ENCODE data around the gene IMPDH1.
A peak's percentile ranks its signal among the peaks of the same experiment; 100 is the strongest.

IMPDH1 gene

GRCh38 chr7:128357217-128357613 lies 52.6 kb downstream of the IMPDH1 start:
- H2BK120ac ChIP-seq (ENCODE audit: low read depth, low read length), result no peak overlapping the region
- H3K27me3 ChIP-seq (ENCODE audit: control insufficient read depth in 3 of 3, insufficient read depth in 3 of 3, low read depth in 1 of 3, low read length in 3 of 3), result peaks cover 5 to 85% (median 43%) of the 10 kb centered on the region in 3 experiments
- H3K9me3 ChIP-seq (replicated peaks in 1 of 2; ENCODE audit: control insufficient read depth in 2 of 2, insufficient read depth in 1 of 2, low read depth in 1 of 2, low read length in 2 of 2), result no peaks in the 10 kb centered on the region
- no peak overlapping the region for H3K27ac ChIP-seq (replicated peaks; ENCODE audit: low read length)
- H4K8ac ChIP-seq (ENCODE audit: low read depth, low read length), result no peak overlapping the region
- no peak overlapping the region for H3K4me2 ChIP-seq (ENCODE audit: insufficient read depth, low read length, poor library complexity, severe bottlenecking)
- H2BK15ac ChIP-seq (ENCODE audit: low read length), result peak overlapping the region; percentile 11
- no CpG with 5 or more reads among the region's 6 CpGs for WGBS, 2 donors (ENCODE audit: extremely low coverage in 2 of 2, insufficient read length in 2 of 2, insufficient replicate concordance in 1 of 2)
- H3K9ac ChIP-seq (ENCODE audit: low read depth, low read length, poor library complexity), result peak overlapping the region; percentile 53
- H4K91ac ChIP-seq (ENCODE audit: low read depth, low read length, poor library complexity), result no peak overlapping the region
- no peak overlapping the region for H2AFZ ChIP-seq (ENCODE audit: low read length)
- H2AK5ac ChIP-seq (ENCODE audit: low read depth, low read length), result no peak overlapping the region
- H3K14ac ChIP-seq (ENCODE audit: low read length), result peak overlapping the region; percentile 14
- peaks cover 10 to 18% of the 10 kb centered on the region in 2 donors for H3K4me1 ChIP-seq (ENCODE audit: control insufficient read depth in 2 of 2, insufficient read depth in 1 of 2, low read depth in 1 of 2, low read length in 2 of 2)
- H3K36me3 ChIP-seq (replicated peaks in 1 of 2; ENCODE audit: control insufficient read depth in 2 of 2, insufficient read depth in 2 of 2, low read length in 2 of 2), result no peaks in the 10 kb centered on the region
- peak overlapping the region; percentile 44 for H3K23ac ChIP-seq (ENCODE audit: low read depth, low read length, poor library complexity)
- H2BK5ac ChIP-seq (ENCODE audit: low read length), result no peak overlapping the region
- H2BK12ac ChIP-seq (ENCODE audit: low read length), result no peak overlapping the region
- DNase-seq (ENCODE audit: low spot score), result no peak
- H3K79me1 ChIP-seq (ENCODE audit: low read depth, low read length), result peaks cover 1% of the 10 kb centered on the region
- H3K4ac ChIP-seq (ENCODE audit: low read length), result no peak overlapping the region
- no peak overlapping the region for H3K18ac ChIP-seq (ENCODE audit: low read length)
- H3K4me3 ChIP-seq (ENCODE audit: low read length in 2 of 2), result no peak overlapping the region

- Histone ChIP-seq H3K23ac (ENCODE audit: low read depth, low read length, poor library complexity) (no peak overlapping the region), H3K4me1 (ENCODE audit: control insufficient read depth in 2 of 2, insufficient read depth in 1 of 2, low read depth in 1 of 2, low read length in 2 of 2) (peaks cover 10 to 16% of the 10 kb centered on the region in 2 donors), H3K18ac (ENCODE audit: low read length) (no peak overlapping the region), H3K4me3 (ENCODE audit: low read length in 2 of 2) (no peak overlapping the region), H2BK5ac (ENCODE audit: low read length) (no peak overlapping the region), H2BK12ac (ENCODE audit: low read length) (no peak overlapping the region), H4K91ac (ENCODE audit: low read depth, low read length, poor library complexity) (no peak overlapping the region), H3K9ac (ENCODE audit: low read depth, low read length, poor library complexity) (no peak overlapping the region), H3K79me1 (ENCODE audit: low read depth, low read length) (peaks cover 1% of the 10 kb centered on the region), H2AK5ac (ENCODE audit: low read depth, low read length) (no peak overlapping the region), H3K9me3 (replicated peaks in 1 of 2; ENCODE audit: control insufficient read depth in 2 of 2, insufficient read depth in 1 of 2, low read depth in 1 of 2, low read length in 2 of 2) (no peaks in the 10 kb centered on the region), H2BK120ac (ENCODE audit: low read depth, low read length) (no peak overlapping the region), H2BK15ac (ENCODE audit: low read length) (no peak overlapping the region), H4K8ac (ENCODE audit: low read depth, low read length) (no peak overlapping the region), H3K4ac (ENCODE audit: low read length) (no peak overlapping the region), H3K14ac (ENCODE audit: low read length) (no peak overlapping the region), H3K27me3 (ENCODE audit: control insufficient read depth in 3 of 3, insufficient read depth in 3 of 3, low read depth in 1 of 3, low read length in 3 of 3) (peaks cover 8 to 82% (median 43%) of the 10 kb centered on the region in 3 experiments), H3K36me3 (replicated peaks in 1 of 2; ENCODE audit: control insufficient read depth in 2 of 2, insufficient read depth in 2 of 2, low read length in 2 of 2) (no peaks in the 10 kb centered on the region), H3K27ac (replicated peaks; ENCODE audit: low read length) (no peak overlapping the region), H3K4me2 (ENCODE audit: insufficient read depth, low read length, poor library complexity, severe bottlenecking) (no peak overlapping the region), H2AFZ (ENCODE audit: low read length) (no peak overlapping the region)
- WGBS, 2 donors (ENCODE audit: extremely low coverage in 2 of 2, insufficient read length in 2 of 2, insufficient replicate concordance in 1 of 2), result no CpG with 5 or more reads among the region's 2 CpGs
- DNase-seq (ENCODE audit: low spot score), result no peak
Observed at GRCh38 chr7:128356546-128357216, 53.1 kb downstream of the IMPDH1 start.

DNA sequence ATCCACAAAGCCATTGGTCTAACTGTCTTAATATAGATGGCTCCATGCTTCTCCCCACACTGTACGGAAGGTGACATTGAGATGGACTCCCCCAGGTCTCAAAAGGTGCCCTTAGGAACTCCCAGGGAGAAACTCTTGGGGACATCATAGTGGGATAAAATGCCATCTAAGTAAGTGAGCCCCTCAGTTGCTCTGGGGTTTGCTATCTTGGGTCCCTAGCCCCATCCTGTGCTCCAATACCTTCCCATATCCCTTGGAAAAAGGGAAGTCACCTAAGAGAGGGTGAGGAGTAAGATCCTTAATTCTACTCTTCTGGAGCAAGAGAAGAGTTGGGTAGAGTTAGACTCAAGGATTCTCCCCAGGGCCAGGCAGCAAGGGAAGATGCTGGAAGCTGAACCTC lies 56.2 kb downstream of the IMPDH1 start:
- Histone ChIP-seq H3K79me1 (ENCODE audit: low read depth, low read length) (no peaks in the 10 kb centered on the region), H2BK5ac (ENCODE audit: low read length) (no peak overlapping the region), H3K18ac (ENCODE audit: low read length) (no peak overlapping the region), H3K36me3 (replicated peaks in 1 of 2; ENCODE audit: control insufficient read depth in 2 of 2, insufficient read depth in 2 of 2, low read length in 2 of 2) (no peaks in the 10 kb centered on the region), H3K4me3 (ENCODE audit: low read length in 2 of 2) (no peak overlapping the region), H2BK120ac (ENCODE audit: low read depth, low read length) (peak overlapping the region; percentile 35), H3K4me2 (ENCODE audit: insufficient read depth, low read length, poor library complexity, severe bottlenecking) (no peak overlapping the region), H3K4me1 (ENCODE audit: control insufficient read depth in 2 of 2, insufficient read depth in 1 of 2, low read depth in 1 of 2, low read length in 2 of 2) (peaks cover 5% of the 10 kb centered on the region in 2 donors), H3K14ac (ENCODE audit: low read length) (no peak overlapping the region), H2BK15ac (ENCODE audit: low read length) (peak overlapping the region; percentile 9), H3K9me3 (replicated peaks in 1 of 2; ENCODE audit: control insufficient read depth in 2 of 2, insufficient read depth in 1 of 2, low read depth in 1 of 2, low read length in 2 of 2) (peaks cover 0 to 3% of the 10 kb centered on the region in 2 donors), H3K27ac (replicated peaks; ENCODE audit: low read length) (no peak overlapping the region), H3K27me3 (ENCODE audit: control insufficient read depth in 3 of 3, insufficient read depth in 3 of 3, low read depth in 1 of 3, low read length in 3 of 3) (peaks cover 13 to 85% (median 51%) of the 10 kb centered on the region in 3 experiments), H3K23ac (ENCODE audit: low read depth, low read length, poor library complexity) (no peak overlapping the region), H4K91ac (ENCODE audit: low read depth, low read length, poor library complexity) (no peak overlapping the region), H3K9ac (ENCODE audit: low read depth, low read length, poor library complexity) (no peak overlapping the region), H2AK5ac (ENCODE audit: low read depth, low read length) (no peak overlapping the region), H3K4ac (ENCODE audit: low read length) (no peak overlapping the region), H4K8ac (ENCODE audit: low read depth, low read length) (no peak overlapping the region), H2BK12ac (ENCODE audit: low read length) (no peak overlapping the region), H2AFZ (ENCODE audit: low read length) (no peak overlapping the region)
- whole genome bisulfite sequencing, 2 donors (ENCODE audit: extremely low coverage in 2 of 2, insufficient read length in 2 of 2, insufficient replicate concordance in 1 of 2), result no CpG with 5 or more reads among the region's 1 CpG
- DNase-seq (ENCODE audit: low spot score), result no peak

- Histone ChIP-seq H2AK5ac (ENCODE audit: low read depth, low read length) (no peak overlapping the region), H4K91ac (ENCODE audit: low read depth, low read length, poor library complexity) (no peak overlapping the region), H2BK120ac (ENCODE audit: low read depth, low read length) (no peak overlapping the region), H3K4me3 (ENCODE audit: low read length in 2 of 2) (no peak overlapping the region), H3K23ac (ENCODE audit: low read depth, low read length, poor library complexity) (no peak overlapping the region), H3K9me3 (replicated peaks in 1 of 2; ENCODE audit: control insufficient read depth in 2 of 2, insufficient read depth in 1 of 2, low read depth in 1 of 2, low read length in 2 of 2) (peaks cover 0 to 3% of the 10 kb centered on the region in 2 donors), H4K8ac (ENCODE audit: low read depth, low read length) (no peak overlapping the region), H2BK12ac (ENCODE audit: low read length) (no peak overlapping the region), H2BK5ac (ENCODE audit: low read length) (no peak overlapping the region), H3K4me2 (ENCODE audit: insufficient read depth, low read length, poor library complexity, severe bottlenecking) (no peak overlapping the region), H3K9ac (ENCODE audit: low read depth, low read length, poor library complexity) (no peak overlapping the region), H3K27me3 (ENCODE audit: control insufficient read depth in 3 of 3, insufficient read depth in 3 of 3, low read depth in 1 of 3, low read length in 3 of 3) (peaks cover 13 to 85% (median 52%) of the 10 kb centered on the region in 3 experiments), H3K4ac (ENCODE audit: low read length) (no peak overlapping the region), H3K4me1 (ENCODE audit: control insufficient read depth in 2 of 2, insufficient read depth in 1 of 2, low read depth in 1 of 2, low read length in 2 of 2) (peaks cover 5% of the 10 kb centered on the region in 2 donors), H3K14ac (ENCODE audit: low read length) (no peak overlapping the region), H2AFZ (ENCODE audit: low read length) (no peak overlapping the region), H3K79me1 (ENCODE audit: low read depth, low read length) (no peaks in the 10 kb centered on the region), H3K36me3 (replicated peaks in 1 of 2; ENCODE audit: control insufficient read depth in 2 of 2, insufficient read depth in 2 of 2, low read length in 2 of 2) (no peaks in the 10 kb centered on the region), H2BK15ac (ENCODE audit: low read length) (no peak overlapping the region), H3K18ac (ENCODE audit: low read length) (no peak overlapping the region), H3K27ac (replicated peaks; ENCODE audit: low read length) (no peak overlapping the region)
- no CpG with 5 or more reads among the region's 3 CpGs for WGBS, 2 donors (ENCODE audit: extremely low coverage in 2 of 2, insufficient read length in 2 of 2, insufficient replicate concordance in 1 of 2)
- DNase-seq (ENCODE audit: low spot score), result no peak
Observed at GRCh38 chr7:128353189-128353588, 56.6 kb downstream of the IMPDH1 start.
